Ureter (tissue), 1 donor: ENCODE data around the gene SYT3. TPM values are rescaled to one million over a fixed set of nuclear protein-coding genes. Genes with fewer than 3 reads are reported as not detected.
"Not testable (repeated sequence)": the region's sequence is repeated elsewhere in the genome, so short reads cannot be mapped to it uniquely, and the experiment has no call there.

Experiments used
- DNase-seq: peaks from one replicate; pipeline ENCODE4 v3.0.0-alpha.2; 2020; ENCODE audit warnings: low spot score
- total RNA-seq: library from RNA; stranded (reverse); gene quantifications from one replicate; pipeline ENCODE4 v1.2.4, GENCODE V29; 2023
- donor health status: DM: yes; HTN: yes; CAD: no.

SYT3 gene
- total RNA-seq, 1 donor from 2014 or later, result 0.96 TPM

DNA sequence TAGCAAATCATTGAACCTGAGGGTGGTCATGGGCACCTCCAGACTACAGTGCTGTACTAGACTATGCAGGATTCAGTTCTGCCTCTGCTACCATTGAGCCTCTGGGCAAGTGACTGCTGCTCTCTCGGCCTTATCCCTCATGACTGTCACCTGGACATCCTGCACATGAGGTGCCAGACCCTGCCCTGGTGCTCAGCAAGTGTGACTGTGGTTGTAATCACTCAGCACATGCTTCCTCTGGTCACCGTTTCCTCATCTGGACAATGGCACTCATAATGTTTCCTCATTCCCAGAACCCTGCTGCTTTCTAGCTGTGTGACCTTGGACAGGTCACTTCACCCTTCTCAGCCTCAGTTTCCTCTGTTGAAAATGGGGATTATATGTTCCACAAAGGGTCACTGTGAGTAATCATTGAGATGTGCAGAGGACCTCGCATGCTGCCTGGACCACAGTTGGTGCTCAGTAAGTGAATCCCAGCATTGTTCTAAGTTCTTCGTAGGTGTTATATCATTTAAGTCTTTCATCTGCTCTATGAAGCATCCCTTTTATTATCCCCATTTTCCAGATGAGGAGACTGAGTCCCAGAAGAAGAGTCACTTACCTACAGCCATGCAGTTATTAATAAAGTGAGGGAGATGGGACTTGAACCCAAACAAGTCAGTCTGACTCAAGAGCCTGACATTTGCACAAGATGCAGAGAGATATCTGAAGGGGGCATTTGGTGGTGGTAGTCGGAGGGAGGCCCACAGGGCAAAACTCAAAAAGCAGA lies 3.2 kb downstream of the SYT3 start:
- no peak for DNase-seq

DNA sequence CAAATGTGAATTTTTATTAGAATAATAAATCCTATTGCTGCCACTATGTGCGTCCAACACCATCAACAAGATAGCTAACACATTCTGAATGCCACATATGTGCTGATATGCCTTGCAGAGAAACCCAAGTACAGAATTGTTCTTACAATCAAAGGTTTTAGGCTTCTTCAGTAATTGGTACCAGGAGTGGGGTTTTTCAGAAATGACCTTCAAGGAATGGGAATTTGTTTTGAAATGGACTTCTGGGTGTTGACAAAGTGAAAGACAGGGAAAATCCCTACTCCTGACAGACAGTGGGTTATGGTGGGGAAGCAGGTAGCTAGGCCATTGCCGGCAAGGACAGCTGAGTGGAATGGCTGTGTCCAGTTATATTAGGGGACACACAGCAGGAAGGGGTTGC lies 5.7 kb downstream of the SYT3 start:
- DNase-seq, result no peak

DNA sequence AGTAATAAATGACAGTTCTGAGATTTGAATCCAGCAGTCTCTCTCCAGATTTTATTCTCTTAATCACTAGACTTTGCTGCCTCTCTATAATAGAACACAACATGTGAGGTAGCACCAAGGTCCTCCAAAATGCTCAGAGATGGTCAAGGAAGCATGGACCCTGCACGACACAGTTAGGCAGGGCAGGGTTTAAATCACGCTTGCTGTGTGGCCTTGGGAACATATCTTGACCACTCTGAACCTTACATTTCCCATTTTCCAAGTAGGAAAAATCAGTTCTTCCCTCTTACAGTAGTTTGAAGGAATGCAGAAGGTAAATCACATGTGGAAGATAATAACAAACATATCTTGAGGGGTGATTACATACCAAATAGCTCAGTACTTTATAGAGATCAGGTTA lies 6.3 kb downstream of the SYT3 start:
- no peak for DNase-seq

DNA sequence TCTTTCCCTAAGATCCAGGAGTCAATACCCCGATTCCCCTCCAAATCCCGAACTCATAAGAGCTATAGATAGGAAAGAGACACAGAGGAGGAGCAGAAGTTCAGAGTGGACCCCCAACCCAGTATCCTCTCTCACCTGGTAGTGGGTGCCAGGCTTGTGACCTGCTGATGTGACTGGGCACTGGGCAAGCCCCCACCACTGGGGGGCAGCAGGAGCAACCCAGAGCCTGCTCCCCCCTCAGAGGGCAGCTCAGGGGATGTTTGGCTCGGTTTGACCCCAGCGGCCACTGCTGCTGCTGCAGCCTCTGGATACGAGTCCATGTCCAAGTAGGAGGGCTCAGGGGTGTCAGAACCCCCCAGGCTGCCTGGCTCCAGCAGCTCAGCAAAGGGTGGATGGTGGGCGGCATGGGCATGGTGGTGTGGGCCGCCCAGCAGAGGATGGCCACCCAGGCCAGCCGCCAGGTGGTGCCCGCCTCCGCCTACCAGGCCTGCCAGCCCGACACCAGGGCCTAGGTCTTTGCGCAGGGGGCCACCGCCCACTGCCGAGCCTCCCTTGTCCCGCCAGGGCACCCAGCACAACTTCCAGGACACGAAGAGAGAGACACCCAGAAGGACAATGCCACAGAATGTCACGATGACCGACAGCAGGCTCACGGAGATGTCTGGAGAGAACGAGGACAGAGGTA lies 7.4 kb downstream of the SYT3 start:
- DNase-seq, result no peak

DNA sequence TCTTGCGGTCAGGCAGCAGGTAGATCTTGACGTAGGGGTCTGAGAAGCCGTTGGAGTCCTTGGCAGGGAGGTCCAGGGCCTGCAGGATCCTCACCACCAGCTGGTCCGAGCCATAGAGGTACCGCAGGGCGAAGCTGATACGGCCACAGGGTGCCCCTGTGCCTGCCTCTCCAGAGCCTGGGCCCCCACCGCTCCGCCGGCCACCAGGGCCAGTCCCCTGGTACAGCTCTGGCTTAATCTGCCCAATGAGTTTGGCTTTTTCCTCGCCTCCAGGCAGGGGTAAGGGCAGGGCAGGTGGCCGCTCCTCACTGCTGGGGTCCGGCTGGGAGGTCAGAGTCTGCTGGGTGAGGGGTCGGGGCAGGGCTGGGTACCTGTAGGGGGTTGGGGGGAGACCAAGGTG lies 9.9 kb downstream of the SYT3 start:
- DNase-seq, result no peak

DNA sequence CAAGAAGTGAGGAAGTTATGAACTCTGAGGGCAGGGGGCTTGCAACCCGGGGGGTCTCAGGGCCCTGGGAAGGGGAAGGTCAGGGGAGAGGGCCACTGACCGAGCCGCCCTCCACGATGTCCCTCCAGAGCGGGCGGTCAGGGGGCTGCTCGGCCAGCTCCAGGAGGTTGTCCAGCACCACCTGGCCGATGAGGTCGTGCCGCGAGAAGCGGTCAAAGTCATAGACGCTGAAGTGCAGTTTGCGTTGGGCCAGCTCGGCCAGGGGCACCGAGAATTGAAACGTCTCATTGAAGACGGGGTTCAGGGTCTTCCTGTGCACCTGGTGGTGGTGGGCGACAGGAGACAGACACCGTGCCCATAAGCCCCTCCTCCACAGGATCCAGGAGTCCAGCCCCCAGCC lies 10.5 kb downstream of the SYT3 start:
- no peak for DNase-seq

DNA sequence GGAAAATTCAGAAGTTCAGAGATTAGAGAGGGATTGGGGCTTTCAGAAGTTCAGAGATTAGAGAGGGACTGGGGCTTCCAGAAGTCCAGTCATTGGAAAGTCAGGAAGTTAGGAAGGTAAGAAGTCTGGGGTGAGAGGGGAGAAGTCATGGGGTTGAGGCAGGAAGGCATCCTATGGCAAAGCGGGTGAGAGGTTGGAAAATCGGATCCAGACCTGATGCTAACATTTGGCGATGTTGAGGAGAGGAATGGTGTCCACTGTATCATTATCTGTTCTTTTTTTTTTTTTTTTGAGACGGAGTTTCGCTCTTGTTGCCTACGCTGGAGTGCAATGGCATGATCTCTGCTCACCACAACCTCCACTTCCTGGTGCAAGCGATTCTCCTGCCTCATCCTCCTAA lies 11.1 kb downstream of the SYT3 start:
- DNase-seq, result no peak

DNA sequence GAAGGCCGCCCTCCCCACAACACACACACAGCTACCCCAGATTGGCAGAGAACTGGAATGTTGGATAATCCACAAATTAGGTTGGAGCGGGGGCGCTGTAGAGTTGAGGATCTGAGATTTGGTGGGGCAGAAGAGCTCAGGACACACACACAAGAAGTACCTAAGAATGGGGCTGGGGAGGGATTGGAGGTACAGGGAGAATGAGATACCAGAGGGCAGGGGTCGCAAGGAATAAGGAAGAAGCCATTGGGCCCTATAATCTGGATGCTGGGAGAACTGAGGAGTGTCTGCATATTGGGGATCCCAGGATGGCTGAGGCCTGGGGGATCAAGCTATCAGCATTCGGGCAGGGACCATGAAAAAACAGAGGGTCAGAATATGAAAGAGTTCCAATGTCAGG lies 11.5 kb downstream of the SYT3 start:
- DNase-seq, result no peak

DNA sequence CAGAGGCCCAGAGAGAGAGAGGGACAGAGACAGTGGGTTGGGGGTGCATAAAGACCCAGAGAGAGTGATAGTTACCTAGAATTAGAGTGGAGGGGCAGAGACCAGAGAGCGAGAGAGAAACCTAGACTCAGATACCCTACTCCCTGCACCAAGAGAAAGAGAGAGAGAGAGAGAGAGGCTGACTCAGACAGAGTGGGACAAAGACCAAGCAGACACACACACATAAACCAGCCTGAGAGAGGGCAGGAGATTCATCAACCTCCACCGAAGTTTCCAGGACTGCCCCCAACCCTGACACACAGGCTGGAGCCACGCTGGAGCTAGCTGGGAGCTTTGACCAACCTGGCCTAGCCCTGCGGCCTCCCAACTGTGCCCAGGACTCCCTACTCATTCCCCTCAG lies 12.9 kb downstream of the SYT3 start:
- no peak for DNase-seq

DNA sequence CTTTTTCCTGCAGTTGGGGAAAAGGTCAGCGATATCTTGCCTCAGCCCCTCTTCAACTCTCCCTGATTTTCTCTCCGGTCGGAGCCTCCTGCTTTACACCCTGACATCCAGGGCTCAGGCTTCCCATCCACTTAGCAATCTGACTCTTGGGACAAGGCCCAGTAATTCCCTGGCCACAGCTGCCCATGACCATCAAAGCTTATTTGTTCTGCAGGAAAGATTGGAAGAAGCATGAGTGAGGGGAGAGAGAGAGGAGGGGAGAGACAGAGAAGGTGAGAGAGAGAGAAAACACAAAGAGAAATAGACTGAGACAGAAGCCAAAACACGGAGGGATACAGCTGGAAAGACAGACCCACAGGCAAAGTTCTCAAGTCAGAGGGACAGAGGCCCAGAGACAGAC lies 13.7 kb downstream of the SYT3 start:
- no peak for DNase-seq

DNA sequence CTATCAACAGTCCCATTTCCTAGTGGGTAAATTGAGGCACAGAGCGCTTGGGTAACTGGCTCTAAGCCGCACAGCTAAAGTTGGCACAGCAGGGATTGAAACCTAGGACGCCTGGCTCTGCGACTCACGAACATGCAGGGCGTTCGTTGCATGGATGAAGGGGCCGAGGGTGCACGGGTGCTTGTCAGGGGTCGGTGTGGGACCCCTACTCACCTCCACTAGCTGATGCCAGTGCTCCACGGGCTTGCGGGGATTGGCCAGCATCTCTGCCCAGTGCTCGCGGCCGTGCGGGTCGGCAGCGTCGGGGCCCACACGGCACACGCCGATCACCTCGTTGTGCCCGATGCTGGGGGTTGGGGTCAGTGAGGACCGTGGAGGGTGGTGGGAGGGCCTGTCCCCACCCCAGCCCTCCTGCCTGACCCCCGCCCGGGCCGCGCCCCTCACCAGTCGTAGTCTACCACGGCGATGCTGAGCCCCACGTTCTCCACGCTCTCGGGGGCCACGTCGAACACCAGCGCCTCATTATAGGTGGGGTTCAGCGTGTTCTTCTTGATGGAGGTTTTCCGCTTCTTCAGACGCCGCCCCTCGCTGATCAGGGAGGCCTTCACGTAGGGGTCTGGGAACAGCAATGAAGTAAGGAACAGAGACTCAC lies 14.6 kb downstream of the SYT3 start:
- no peak for DNase-seq

DNA sequence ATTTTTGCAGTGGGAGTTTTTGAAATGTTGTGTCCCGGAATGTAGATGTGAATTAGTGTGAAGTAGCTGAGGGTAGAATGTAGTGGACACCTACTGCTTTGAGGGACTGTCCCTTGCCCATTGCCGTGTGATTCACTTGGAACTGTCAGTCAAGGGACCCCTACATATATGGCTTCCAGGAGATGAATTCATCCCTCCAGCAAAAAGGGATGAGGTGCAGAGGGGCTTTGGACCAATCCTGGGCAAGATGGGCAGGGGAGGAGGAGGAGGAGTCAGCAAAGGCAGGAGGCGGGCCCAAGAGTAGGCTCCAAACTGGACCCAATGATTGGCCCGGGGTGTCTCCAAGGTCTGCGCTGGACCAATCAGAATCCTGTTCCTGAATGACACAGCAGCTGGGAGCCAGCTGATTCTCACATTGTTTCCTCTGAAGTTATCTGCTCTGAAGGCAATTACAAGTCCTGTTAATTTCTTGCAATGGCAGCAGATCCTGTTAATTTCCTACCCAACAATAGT lies 19.2 kb downstream of the SYT3 start:
- not testable (repeated sequence) for DNase-seq

DNA sequence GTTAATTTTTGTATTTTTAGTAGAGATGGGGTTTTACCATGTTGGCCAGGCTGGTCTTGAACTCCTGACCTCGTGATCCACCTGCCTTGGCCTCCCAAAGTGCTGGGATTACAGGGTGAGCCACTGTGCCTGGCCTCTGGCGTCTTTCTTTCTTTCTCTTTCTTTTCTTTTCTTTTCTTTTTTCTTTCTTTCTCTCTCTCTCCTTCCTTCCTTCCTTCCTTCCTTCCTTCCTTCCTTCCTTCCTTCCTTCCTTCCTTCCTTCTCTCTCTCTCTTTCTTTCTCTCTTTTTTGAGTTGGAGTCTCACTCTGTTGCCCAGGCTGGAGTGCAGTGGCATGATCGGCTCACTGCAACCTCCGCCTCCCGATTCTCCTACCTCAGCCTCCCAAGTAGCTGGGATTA lies 20.5 kb downstream of the SYT3 start:
- DNase-seq, result not testable (repeated sequence)

DNA sequence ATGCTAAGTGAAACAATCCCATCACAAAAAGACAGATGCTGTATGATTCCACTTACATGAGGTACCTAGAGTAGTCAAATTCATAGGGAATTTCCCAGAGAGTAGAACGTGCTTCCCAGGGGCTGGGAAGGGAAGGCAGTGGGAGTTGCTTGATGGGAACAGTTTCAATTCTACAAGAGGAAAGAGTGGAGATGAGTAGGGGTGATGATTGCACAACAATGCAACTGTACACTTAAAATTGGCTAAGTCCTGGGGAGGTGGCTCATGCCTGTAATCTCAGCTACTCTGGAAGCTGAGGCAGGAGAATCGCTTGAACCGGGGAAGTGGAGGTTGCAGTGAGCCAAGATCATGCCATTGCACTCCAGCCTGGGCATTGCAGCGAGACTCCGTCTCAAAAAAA lies 21.3 kb downstream of the SYT3 start:
- not testable (repeated sequence) for DNase-seq

DNA sequence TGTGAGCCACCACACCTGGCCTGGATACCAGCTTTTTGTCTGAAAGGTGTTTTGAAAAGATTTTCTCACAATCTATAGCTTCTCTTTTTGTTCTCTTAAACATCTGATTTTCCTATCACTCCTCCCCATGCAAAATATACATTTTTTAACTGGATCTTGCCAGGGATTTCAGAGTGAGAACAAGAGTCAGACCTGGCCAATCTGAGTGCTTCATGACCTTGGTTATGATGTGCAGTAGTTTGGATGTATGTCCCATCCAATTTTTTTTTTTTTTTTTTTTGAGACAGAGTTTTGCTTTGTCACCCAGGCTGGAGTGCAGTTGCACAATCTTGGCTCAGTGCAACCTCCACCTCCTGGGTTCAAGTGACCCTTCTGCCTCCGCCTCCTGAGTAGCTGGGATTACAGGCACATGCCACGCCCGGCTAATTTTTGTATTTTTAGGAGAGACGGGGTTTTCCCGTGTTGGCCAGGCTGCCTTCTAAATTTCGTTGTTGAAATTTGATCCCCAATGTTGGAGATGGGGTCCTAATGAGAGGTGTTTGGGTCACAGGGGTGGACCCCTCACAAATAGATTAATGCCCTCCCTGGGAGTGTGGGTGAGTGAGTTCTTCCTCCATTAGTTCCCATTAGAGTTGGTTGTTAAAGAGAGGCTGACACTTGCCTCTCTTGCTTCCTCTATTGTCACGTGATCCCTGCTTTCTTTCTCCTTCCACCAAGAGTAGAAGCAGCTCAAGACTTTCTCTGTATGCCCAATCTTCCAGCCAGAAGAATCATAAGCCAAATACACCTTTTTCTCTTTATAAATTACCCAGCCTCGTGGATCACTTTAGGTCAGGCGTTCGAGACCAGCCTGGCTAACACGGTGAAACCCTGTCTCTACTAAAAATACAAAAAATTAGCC lies 26.9 kb downstream of the SYT3 start:
- not testable (repeated sequence) for DNase-seq

DNA sequence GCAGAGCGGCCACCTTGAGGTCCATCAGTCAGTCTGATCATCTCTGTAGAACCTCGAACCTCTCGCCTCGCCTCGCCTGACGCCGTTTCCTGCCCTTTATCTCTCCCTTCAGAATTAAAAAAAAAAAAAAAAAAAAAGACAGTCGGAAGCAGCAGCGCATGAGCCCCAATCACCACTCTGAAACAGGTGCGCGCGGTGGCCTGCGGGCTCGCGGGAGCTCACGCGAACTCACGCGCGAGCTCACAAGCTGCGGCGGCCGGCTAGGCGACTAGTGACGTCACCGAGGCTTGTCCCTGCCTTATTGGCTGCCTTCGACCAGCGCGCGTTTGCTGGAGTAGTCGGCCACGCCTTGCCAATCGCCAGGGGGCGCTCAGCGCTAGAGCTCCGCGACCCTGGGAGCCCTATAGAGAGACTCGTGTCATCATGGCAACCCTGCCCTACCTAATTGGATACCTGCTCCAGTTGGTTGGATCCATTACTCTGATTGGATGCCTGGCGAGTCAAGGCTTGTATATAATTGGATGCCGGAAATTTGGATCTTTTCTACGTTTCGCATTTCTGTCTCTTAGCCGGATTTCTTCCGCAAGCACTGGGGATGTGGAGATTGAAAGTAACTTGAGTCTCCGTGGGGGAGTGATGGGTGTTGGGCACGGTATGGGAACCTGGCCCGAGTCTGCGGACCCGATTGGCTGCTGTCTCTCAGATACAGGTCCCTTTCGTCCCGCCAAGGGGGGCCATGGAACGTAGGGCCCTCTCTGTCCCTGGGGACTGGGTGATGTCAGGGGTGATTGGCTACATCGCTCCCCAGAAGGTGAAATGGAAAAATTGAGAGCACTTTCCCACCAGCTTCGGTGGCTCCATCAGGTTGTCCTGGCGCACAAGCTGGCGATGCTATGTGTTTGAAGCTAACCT lies 31.6 kb downstream of the SYT3 start:
- peak; percentile 65 for DNase-seq

DNA sequence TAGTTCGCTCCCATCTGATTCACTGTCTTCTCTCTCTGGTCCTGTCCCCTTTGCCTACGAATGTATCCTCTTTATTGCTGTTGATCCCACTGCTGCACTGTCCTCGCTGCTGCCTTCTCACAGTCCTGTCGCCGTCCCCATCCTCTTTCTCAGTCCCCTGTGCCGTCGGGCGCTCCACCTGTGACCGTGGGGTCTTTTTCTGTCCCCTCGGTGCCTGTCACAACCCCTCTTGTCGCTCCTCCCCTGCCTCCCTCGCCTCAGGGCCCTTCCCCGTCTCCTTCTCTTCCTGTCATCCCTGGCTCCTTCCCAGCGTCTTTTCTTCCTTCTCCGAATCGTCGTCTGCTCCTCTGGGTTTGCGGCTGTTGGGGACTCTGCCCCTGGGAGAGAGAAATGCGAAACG lies 32.3 kb downstream of the SYT3 start:
- DNase-seq, result no peak

DNA sequence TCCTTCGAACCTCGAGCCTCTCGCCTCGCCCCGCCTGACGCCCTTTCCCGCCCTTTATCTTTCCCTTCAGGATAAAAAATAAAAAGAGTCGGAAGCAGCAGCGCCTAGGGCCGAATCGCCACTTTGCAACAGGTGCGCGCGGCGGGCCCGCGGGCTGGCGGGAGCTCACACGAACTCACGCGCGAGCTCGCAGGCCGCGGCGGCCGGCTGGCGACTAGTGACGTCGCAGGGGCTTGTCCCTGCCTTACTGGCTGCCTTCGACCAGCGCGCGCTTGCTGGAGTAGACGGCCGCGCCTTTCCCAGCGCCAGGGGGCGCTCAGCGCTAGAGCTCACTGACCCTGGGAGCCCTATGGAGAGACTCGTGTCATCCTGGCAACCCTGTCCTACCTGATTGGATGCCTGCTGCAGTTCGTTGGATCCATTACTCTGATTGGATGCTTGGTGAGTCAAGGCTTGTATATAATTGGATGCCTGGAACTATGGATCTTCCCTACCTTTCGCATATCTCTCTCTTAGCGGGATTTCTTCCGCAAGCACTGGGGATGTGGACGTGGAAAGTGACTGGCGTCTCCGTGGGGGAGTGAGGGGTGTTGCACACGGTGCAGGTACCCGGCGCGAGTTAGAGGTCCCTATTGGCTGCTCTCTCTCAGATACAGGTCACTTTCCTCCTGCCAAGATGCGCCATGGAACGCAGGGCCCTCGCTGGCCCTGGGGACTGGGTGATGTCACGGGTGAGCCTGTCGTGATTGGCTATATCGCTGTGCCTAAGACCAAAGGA lies 33.4 kb downstream of the SYT3 start:
- not testable (repeated sequence) for DNase-seq

DNA sequence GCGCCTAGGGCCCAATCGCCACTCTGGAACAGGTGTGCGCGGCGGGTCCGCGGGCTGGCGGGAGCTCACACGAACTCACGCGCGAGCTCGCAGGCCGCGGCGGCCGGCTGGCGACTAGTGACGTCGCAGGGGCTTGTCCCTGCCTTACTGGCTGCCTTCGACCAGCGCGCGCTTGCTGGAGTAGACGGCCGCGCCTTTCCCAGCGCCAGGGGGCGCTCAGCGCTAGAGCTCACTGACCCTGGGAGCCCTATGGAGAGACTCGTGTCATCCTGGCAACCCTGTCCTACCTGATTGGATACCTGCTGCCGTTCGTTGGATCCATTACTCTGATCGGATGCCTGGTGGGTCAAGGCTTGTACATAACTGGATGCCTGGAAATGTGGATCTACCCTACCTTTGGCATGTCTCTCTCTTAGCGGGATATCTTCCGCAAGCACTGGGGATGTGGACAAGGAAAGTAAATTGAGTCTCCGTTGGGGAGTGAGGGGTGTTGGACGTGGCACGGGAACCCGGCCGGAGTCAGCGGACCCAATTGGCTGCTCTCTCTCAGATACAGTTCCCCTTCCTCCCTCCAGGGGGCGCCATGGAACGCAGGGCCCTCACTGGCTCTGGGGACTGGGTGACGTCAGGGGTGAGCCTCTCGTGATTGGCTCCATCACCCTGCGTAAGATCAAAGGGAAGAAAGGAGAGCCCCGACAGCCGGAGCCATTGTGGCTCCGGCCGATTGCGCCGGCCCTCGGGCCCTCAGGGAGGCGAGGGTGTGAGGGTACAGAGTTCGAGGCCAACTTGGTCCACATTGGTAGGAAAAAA lies 35.2 kb downstream of the SYT3 start:
- DNase-seq, result not testable (repeated sequence)
